ENCODE data around the gene CRISP1. TPM values are rescaled to one million over a fixed set of nuclear protein-coding genes. Genes with fewer than 3 reads are reported as not detected.
"Not testable (repeated sequence)": the region's sequence is repeated elsewhere in the genome, so short reads cannot be mapped to it uniquely, and the experiment has no call there.

The CRISP1 gene
- total RNA-seq, 2 donors from 2014 or later: not detected

GRCh38 chr6:49909563-49909962 is 43.2 kb upstream of the CRISP1 start:
- intact Hi-C loops (cut with DNase I): no loop called here
- H3K27ac ChIP-seq: no peak overlapping the region
- DNase-seq (ENCODE audit: low spot score): no peak
- no peaks in the 10 kb centered on the region for H3K27me3 ChIP-seq (replicated peaks; ENCODE audit: insufficient read depth)
- no peaks in the 10 kb centered on the region for H3K36me3 ChIP-seq
- H3K4me1 ChIP-seq (replicated peaks): no peaks in the 10 kb centered on the region
- WGBS: 35% methylated on average over 2 of the region's 2 CpGs
- no peaks in the 10 kb centered on the region for H3K9me3 ChIP-seq
- H3K4me3 ChIP-seq: no peak overlapping the region
- TF ChIP-seq CTCF (IDR thresholded peaks at IDR 0.05): no peak
- TF ChIP-seq POLR2A (IDR thresholded peaks at IDR 0.05): no peak
- no peak for TF ChIP-seq POLR2AphosphoS5 (IDR thresholded peaks at IDR 0.05)

GRCh38 chr6:49906526-49906925 is 40.2 kb upstream of the CRISP1 start:
- Histone ChIP-seq H3K36me3 (no peaks in the 10 kb centered on the region), H3K4me3 (no peak overlapping the region), H3K4me1 (replicated peaks) (no peaks in the 10 kb centered on the region), H3K27me3 (replicated peaks; ENCODE audit: insufficient read depth) (no peaks in the 10 kb centered on the region), H3K9me3 (no peaks in the 10 kb centered on the region), H3K27ac (no peak overlapping the region)
- 29% methylated on average over 1 of the region's 1 CpG for WGBS
- DNase-seq (ENCODE audit: low spot score): peak; percentile 17
- intact Hi-C loops (cut with DNase I): no loop called here
- TF ChIP-seq POLR2AphosphoS5 (IDR thresholded peaks at IDR 0.05): no peak
- no peak for TF ChIP-seq CTCF (IDR thresholded peaks at IDR 0.05)
- TF ChIP-seq POLR2A (IDR thresholded peaks at IDR 0.05): no peak

DNA sequence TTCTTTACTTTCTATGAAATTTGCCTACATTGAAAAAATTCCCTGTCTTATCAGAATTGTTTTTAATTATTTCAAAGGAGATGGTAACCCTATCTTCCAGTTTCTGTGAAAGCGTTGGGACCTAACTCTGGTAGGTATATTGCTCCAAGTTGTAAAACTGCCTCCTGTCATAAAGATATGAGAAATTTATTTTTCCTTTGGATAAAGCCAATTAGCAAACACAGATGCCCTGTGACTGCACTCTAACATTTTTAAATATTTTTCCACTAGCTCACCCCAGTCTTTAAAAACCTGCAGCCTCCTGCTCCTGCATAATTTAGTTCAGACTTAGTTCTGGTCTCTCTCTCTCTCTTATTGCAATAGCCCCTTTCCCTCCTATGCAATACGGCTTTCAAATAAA is 39.0 kb upstream of the CRISP1 start:
- WGBS: 31% methylated on average over 2 of the region's 2 CpGs
- Histone ChIP-seq H3K9me3 (no peaks in the 10 kb centered on the region), H3K4me1 (replicated peaks) (no peaks in the 10 kb centered on the region), H3K27ac (no peak overlapping the region), H3K36me3 (no peaks in the 10 kb centered on the region), H3K4me3 (no peak overlapping the region), H3K27me3 (replicated peaks; ENCODE audit: insufficient read depth) (no peaks in the 10 kb centered on the region)
- DNase-seq (ENCODE audit: low spot score): no peak
- TF ChIP-seq POLR2A (IDR thresholded peaks at IDR 0.05) (no peak), CTCF (IDR thresholded peaks at IDR 0.05) (no peak), POLR2AphosphoS5 (IDR thresholded peaks at IDR 0.05) (no peak)
- intact Hi-C loops (cut with DNase I): no loop called here

DNA sequence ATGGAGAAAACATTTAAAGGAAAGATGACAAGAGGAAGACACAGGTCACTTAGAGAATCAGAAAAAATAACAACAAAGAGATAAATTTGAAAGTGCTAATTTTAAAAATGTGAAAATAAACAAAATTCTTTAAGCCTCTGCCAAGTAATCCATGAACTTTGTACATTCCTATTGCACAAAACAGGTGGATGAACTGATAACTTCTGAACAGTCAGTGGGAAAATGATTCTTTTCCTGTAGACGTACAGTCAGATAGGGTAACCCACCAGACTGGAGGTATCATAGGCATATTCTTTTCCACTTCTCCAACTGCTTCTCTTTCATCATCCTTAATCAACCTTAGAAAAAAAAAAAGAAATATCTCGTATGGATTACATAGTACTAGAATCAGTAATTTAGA is 36.5 kb upstream of the CRISP1 start:
- no peaks in the 10 kb centered on the region for H3K4me1 ChIP-seq (replicated peaks)
- TF ChIP-seq POLR2A (IDR thresholded peaks at IDR 0.05) (no peak), POLR2AphosphoS5 (IDR thresholded peaks at IDR 0.05) (no peak), CTCF (IDR thresholded peaks at IDR 0.05) (no peak)
- intact Hi-C loops (cut with DNase I): no loop called here
- no peaks in the 10 kb centered on the region for H3K9me3 ChIP-seq
- DNase-seq (ENCODE audit: low spot score): no peak
- H3K36me3 ChIP-seq: no peaks in the 10 kb centered on the region
- H3K27me3 ChIP-seq (replicated peaks; ENCODE audit: insufficient read depth): no peaks in the 10 kb centered on the region
- WGBS: 66% methylated on average over 2 of the region's 2 CpGs
- H3K27ac ChIP-seq: no peak overlapping the region
- no peak overlapping the region for H3K4me3 ChIP-seq

GRCh38 chr6:49898904-49899566 is 32.7 kb upstream of the CRISP1 start:
- Histone ChIP-seq H3K27me3 (replicated peaks; ENCODE audit: insufficient read depth) (no peaks in the 10 kb centered on the region), H3K4me3 (no peak overlapping the region), H3K36me3 (no peaks in the 10 kb centered on the region), H3K4me1 (replicated peaks) (no peaks in the 10 kb centered on the region), H3K27ac (no peak overlapping the region), H3K9me3 (no peaks in the 10 kb centered on the region)
- no peak for DNase-seq (ENCODE audit: low spot score)
- intact Hi-C loops (cut with DNase I): no loop called here
- TF ChIP-seq CTCF (IDR thresholded peaks at IDR 0.05) (no peak), POLR2AphosphoS5 (IDR thresholded peaks at IDR 0.05) (no peak), POLR2A (IDR thresholded peaks at IDR 0.05) (no peak)

- intact Hi-C loops (cut with DNase I); H3K36me3 ChIP-seq; H3K27me3 ChIP-seq (replicated peaks; ENCODE audit: insufficient read depth); H3K4me3 ChIP-seq; DNase-seq (ENCODE audit: low spot score); H3K27ac ChIP-seq; H3K9me3 ChIP-seq; H3K4me1 ChIP-seq (replicated peaks): not testable (repeated sequence)
These were observed 29.2 kb upstream of the CRISP1 start for GRCh38 chr6:49895553-49895952.
